Measurements from ENCODE around the gene OR2V1. TPM values are rescaled to one million over a fixed set of nuclear protein-coding genes. Genes with fewer than 3 reads are reported as not detected.

Gene OR2V1
- total RNA-seq, 4 donors from 2014 or later, result not detected

DNA sequence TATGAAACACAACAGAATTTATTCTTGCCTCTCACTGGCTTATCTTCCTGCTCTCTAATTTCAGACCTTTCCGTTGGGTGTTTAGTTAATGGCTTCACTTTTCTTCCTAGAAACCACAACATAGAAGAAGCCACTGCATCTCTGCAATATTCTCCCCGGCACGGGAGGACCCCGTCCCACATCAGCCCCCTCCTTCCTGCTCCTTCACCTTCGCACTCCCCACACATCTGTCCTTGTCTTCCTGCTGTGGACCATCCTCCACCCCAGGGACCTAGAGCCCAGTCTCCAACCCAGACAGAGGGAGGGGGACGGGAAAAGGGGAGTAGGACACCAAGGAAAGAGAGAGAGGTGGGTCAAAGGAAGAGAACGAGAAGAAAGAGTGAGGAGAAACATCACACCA, 1.4 kb downstream of the OR2V1 start:
- in situ Hi-C loops (cut with MboI; ENCODE audit: low sequenced_read_pairs in 4 of 4), result no loop called here
- intact Hi-C loops (cut with DNase I; ENCODE audit: low total_unique reads), result no loop called here
- H3K4me1 ChIP-seq, result no peaks in the 10 kb centered on the region

DNA sequence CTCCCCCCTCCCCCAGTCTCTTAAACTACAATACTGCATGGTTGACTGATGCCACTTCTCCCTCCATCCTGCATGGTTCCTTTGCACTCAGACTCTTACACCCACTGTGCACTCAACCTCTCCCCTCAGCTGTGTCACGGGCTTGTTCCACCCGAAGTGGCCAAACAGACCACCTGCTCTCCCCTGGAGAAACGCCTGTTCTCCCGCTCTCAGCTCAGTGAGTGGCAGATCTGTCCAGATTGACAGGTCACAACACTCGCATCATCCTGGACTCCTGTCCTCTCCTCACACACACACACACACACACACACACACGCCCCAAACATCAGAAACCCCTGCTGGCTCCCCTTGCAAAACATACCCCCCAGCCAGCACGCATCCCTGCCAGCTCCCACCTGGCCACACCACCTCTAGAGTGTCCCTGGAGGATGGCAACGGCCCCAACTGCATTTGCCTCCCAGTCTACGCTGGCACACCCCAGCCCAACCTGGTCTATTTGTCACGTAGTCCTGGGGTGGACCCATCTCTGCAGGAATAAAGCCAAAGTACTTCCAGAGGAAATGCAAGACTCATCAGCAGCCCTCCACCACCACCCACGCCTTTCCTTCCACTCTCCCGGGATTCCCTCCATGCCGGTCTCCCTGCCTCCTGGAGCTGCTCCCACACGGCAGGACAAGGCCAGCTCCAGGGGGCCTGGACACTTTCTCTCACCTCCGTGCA, 2.9 kb downstream of the OR2V1 start:
- Histone ChIP-seq H3K36me3 (no peaks in the 10 kb centered on the region), H3K4me1 (no peaks in the 10 kb centered on the region), H3K27ac (no peak overlapping the region), H3K4me3 (no peak overlapping the region), H3K9me3 (no peaks in the 10 kb centered on the region), H3K27me3 (peaks cover 8 to 27% (median 11%) of the 10 kb centered on the region in 3 donors)
- ATAC-seq (no peak), DNase-seq (no peak)
- TF ChIP-seq POLR2A (IDR thresholded peaks at IDR 0.05), result no peak
- TF ChIP-seq, protein P1, sequence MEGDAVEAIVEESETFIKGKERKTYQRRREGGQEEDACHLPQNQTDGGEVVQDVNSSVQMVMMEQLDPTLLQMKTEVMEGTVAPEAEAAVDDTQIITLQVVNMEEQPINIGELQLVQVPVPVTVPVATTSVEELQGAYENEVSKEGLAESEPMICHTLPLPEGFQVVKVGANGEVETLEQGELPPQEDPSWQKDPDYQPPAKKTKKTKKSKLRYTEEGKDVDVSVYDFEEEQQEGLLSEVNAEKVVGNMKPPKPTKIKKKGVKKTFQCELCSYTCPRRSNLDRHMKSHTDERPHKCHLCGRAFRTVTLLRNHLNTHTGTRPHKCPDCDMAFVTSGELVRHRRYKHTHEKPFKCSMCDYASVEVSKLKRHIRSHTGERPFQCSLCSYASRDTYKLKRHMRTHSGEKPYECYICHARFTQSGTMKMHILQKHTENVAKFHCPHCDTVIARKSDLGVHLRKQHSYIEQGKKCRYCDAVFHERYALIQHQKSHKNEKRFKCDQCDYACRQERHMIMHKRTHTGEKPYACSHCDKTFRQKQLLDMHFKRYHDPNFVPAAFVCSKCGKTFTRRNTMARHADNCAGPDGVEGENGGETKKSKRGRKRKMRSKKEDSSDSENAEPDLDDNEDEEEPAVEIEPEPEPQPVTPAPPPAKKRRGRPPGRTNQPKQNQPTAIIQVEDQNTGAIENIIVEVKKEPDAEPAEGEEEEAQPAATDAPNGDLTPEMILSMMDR (IDR thresholded peaks at IDR 0.05 in 4 of 5, conservative IDR thresholded peaks at IDR 0.05 in 1 of 5), result no peak
- intact Hi-C loops (cut with DNase I; ENCODE audit: low total_unique reads), result no loop called here
- in situ Hi-C loops (cut with MboI; ENCODE audit: low sequenced_read_pairs in 4 of 4), result no loop called here

More for the DNA sequence above, 1.4 kb downstream of the OR2V1 start:
- no peak overlapping the region for H3K4me3 ChIP-seq
- no peaks in the 10 kb centered on the region for H3K9me3 ChIP-seq
- H3K27me3 ChIP-seq, result peaks cover 8 to 27% (median 11%) of the 10 kb centered on the region in 3 donors
- ATAC-seq (no peak), DNase-seq (no peak)
- TF ChIP-seq POLR2A (IDR thresholded peaks at IDR 0.05), result no peak
- TF ChIP-seq, protein P1 (IDR thresholded peaks at IDR 0.05 in 4 of 5, conservative IDR thresholded peaks at IDR 0.05 in 1 of 5), result no peak
- no peak overlapping the region for H3K27ac ChIP-seq
- H3K36me3 ChIP-seq, result no peaks in the 10 kb centered on the region

DNA sequence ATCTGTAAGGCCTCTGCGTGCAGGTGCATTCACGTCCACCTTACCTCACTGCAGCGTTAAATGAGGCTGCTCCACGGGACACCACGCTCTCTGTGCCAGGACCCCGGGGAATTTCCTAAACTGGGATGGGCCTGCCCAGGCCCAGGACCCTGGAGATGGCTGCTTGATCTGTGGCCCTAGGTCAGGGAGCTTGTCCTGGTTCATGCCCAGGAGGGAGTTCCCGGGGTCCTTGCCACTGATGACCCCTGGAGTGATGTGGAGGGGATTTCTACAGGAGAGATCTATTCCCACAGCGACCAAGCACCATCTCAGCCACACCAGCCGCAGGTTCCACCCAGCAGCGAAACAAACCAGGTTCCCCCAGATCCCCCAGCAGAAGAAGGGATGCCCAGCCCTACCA, 3.5 kb downstream of the OR2V1 start:
- intact Hi-C loops (cut with DNase I; ENCODE audit: low total_unique reads) (no loop called here), in situ Hi-C loops (cut with MboI; ENCODE audit: low sequenced_read_pairs in 4 of 4) (no loop called here)
- ATAC-seq (no peak), DNase-seq (no peak)
- Histone ChIP-seq H3K9me3 (no peaks in the 10 kb centered on the region), H3K27me3 (peaks cover 8 to 27% (median 13%) of the 10 kb centered on the region in 3 donors), H3K36me3 (no peaks in the 10 kb centered on the region), H3K4me3 (no peak overlapping the region), H3K4me1 (no peaks in the 10 kb centered on the region), H3K27ac (no peak overlapping the region)
- TF ChIP-seq, protein P1 (IDR thresholded peaks at IDR 0.05 in 4 of 5, conservative IDR thresholded peaks at IDR 0.05 in 1 of 5), result no peak
- no peak for TF ChIP-seq POLR2A (IDR thresholded peaks at IDR 0.05)

DNA sequence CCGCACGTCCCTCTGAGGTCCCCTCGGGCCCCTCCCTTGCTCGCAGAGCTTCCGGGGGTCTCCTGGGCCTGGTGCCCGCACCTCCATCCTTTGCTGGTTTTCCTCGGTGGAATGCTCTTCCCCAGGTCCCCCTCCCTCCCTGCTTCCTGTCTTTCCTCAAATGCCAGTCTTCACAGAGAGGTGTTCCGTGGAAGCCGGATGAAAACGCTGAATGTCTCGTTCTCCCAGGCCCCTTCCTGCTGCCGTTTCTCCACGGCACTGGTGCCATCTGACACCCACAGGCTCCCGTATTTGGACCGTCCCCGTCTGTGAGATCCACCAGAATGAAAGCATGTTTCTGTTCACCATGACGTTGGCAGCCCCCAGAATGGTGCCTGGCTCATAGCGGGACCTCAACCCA, 4.1 kb downstream of the OR2V1 start:
- H3K27me3 ChIP-seq, result peaks cover 8 to 27% (median 13%) of the 10 kb centered on the region in 3 donors
- H3K36me3 ChIP-seq, result no peaks in the 10 kb centered on the region
- no peak overlapping the region for H3K4me3 ChIP-seq
- ATAC-seq, result no peak
- no peaks in the 10 kb centered on the region for H3K9me3 ChIP-seq
- no peaks in the 10 kb centered on the region for H3K4me1 ChIP-seq
- H3K27ac ChIP-seq, result no peak overlapping the region
- TF ChIP-seq POLR2A (IDR thresholded peaks at IDR 0.05), result no peak
- TF ChIP-seq, protein P1 (IDR thresholded peaks at IDR 0.05 in 4 of 5, conservative IDR thresholded peaks at IDR 0.05 in 1 of 5), result no peak
- intact Hi-C loops (cut with DNase I; ENCODE audit: low total_unique reads) (no loop called here), in situ Hi-C loops (cut with MboI; ENCODE audit: low sequenced_read_pairs in 4 of 4) (no loop called here)
- DNase-seq, result no peak
